HuH-7.5 (cell line): ENCODE data around the gene SASH1.

Experiments used
- DNase-seq: peaks from one replicate; pipeline ENCODE4 v3.0.0; 2011; ENCODE audit warnings: low spot score

The SASH1 gene

DNA sequence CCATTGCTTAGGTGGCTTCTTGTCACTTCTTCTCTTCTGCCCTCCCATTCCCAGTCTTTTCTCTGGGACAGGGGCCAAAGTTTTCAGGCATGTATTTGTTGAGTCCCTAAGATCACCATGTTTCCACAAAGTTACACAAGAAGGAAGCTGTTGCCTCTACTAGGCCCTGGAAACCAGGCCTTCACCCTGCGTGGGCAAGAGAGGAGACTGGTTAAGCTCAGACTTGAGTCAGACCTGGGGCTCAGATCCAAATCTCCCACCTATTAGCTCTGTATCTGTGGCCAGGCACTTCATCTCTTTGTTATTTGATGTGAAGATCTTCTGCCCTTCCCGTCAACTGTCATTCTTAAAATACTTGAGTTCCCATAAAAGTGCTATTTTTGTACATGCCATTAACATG is 154.6 kb downstream of the SASH1 start:
- DNase-seq = no peak

DNA sequence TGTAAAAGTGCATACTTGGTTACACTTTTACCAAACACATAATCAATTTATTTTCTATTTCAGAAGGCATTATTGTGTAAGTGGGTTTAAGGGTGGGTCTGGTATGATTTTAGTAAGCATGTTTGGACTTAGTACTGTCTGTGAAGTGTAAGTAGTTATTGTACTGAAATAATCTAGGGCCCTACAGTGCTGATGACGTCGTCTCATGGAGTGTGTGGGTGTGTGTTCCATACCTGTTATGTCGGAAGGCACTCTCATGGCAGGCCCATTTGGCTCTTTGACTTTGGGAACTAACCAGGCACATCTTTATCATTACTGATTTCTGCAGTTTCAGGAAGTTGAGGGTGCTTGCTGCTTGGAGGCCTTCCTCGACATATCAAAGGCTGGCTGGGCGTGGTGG is 155.1 kb downstream of the SASH1 start:
- DNase-seq = no peak

DNA sequence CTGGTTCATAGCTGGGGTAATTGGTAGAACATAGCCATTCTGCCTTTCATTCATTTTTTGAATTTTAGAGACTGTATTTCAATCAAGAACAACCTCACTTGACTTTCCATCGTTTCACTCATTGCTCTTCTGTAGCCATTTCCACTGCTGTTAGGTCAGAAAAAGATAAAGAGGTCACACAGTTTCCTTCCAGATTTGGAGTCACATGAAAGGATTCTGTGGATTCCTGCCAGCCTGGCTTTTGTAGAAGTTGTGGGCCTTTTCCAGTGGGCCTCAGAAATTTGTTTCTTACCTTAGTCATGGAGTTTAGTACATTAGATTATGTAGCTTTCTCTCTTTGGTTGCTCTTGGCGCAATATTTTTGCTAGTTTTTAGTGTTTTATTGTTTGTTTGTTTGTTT is 157.8 kb downstream of the SASH1 start:
- no peak for DNase-seq

DNA sequence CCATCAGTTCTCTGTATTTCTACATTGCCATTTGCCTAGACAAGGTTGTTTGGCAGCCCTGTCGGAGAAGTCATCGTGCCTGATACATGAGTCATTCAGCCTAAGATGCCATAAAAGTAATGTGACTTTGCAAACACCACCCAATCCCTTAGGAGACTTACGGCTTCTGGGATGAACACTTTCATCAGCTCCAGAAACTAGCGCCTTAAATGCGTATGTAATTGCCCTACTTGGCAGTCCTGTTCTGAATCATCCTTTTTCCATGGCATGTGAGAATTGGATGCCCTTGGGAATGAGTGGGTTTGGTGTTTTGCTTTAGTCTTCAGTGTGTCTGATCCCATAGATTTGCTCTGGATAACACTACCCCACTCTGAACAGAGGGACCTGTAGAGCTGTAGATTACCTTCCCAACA is 158.5 kb downstream of the SASH1 start:
- DNase-seq = no peak

DNA sequence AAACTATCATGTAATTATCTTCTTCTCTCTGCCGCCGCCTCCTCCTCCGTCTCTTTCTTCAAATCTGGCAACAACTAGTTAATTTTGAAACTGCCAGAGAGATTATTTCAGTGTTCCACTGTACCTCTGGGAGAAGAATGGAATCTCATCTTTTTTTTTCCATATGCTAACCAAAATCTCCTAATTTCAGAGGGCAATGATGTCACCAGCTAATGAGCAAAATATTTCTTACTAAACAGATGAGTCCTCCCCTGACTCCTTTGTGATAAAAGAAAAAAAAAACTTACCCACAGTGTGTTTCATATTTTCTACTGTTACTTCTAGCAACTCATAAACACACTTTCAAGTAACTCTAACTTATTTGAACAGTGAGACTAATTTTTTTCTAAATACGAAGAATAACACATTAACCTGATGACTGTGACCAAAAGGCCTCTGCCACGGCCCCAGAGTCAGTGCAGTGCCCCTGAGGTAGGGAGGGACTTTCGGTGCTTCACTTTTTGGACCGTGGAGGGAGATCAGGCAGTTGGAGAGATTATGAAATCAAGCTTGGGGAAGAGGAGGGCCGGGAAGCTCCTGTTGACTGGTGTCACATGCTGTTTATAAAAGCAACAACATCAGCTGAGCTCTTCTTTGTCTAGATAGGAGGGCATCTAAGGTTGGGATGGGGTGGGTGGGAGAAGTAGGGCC is 159.6 kb downstream of the SASH1 start:
- no peak for DNase-seq

DNA sequence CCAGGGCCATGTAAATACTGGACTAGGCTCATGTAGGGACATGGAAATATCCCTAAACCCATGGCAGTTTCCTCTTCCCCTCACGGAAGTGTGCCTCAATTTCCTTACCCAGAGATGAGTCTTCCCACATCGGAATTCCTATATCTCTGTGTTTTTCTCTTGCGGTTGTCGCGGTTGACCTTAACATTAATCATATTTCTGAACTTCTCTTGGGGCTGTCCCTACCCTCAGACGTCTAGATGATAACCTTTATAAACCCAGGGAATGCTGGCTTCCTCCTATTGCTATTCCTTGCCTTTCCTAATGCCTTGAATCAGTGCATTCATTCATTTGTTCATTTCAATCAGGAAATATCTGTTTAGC is 160.1 kb downstream of the SASH1 start:
- DNase-seq = no peak

DNA sequence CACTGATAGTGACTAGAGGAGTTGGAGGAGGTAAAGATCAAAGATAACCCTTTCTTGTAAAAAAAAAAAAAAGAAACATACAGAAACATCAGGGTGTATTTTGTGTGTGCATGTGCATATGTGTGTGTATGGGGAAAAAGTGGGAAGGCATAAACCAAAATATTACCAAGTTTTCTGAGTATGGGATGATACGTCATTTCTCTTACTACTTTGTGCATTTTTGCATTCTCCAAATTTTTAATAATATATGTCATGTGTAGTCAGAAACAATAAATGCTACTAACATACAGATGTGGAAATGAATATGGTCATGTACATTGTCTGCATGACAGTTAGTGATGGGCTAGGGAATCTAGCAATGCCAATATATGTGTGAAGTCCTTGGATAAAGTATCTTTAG is 161.1 kb downstream of the SASH1 start:
- no peak for DNase-seq

DNA sequence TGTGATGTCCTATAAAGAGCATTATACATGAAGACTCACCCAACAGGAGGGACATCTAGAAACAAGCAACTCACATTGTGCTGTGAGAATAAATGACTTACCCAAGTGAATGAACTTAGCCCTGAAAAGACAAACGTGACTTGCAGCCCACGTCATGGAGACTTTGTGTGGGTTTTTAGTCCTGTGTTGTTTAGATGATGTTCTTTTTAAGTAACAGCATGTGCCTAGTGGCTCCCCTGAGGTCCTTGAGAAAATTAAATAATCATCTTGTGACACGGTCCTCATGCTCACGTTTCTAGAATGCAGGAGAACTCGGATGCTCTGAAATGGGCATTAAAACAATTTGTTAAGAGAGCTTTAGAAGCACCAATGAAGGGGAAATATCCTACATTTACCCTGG is 165.1 kb downstream of the SASH1 start:
- no peak for DNase-seq

DNA sequence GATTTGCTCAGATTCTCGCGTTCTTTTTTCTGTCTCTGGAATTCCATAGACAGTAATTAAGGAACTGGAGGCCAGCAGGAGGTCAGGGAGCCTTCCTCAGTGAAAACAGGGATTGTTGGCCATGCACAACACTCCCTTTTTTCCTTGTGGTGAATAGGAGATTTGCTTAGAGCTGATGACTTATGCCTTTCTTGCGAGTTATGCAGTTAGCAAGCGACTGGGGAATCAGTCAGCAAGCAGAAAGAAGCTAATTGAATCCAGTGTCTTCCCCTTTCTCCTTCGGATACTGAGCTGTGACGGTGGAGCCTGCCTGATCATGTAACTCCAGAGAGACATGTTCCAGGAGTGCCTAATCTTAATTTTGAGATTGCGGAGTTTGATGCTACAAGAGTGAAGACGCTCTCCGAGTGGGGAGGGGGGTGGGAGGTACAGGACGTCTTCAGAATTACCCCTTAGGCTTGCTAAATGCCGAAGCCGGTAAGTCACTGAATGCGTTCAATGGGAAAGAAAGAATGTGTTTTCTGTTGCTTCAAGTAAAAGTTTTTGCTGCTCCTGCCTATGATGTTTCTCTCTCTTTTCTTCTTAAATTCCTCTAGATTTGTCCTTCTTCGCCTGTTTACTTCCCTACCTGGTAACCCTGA is 165.9 kb downstream of the SASH1 start:
- no peak for DNase-seq

DNA sequence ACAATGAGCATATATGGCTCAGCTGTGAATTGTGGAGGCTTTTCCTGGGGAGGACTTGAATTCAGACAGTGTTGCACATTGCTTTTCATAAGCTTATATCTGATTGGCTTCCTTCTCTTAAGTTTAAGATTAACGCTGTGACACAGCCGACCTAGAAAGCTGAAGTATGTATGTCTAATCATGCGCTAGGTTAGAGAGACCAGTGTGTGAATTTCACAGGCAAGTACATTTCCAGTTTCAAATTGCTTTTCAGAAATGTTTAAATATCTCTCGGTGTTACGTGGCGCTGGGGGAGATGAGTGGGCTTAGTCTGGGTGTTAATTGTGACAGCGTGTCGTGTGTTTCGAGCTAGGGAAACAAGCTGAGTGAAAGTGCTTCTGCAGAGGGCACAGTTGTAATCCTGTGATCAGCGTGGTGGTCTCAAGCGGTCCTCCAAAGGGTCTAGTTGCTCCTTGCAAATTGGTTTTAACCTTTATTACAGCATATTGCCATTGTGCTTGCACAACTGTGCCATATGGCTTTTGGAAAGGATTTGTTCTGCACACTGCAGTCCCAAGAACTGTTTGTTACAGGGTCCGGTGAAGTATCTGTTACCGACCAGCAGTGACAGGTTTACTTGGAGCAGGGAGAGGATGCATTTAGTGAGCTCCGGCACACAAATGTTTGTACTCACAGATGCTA is 166.6 kb downstream of the SASH1 start:
- no peak for DNase-seq

DNA sequence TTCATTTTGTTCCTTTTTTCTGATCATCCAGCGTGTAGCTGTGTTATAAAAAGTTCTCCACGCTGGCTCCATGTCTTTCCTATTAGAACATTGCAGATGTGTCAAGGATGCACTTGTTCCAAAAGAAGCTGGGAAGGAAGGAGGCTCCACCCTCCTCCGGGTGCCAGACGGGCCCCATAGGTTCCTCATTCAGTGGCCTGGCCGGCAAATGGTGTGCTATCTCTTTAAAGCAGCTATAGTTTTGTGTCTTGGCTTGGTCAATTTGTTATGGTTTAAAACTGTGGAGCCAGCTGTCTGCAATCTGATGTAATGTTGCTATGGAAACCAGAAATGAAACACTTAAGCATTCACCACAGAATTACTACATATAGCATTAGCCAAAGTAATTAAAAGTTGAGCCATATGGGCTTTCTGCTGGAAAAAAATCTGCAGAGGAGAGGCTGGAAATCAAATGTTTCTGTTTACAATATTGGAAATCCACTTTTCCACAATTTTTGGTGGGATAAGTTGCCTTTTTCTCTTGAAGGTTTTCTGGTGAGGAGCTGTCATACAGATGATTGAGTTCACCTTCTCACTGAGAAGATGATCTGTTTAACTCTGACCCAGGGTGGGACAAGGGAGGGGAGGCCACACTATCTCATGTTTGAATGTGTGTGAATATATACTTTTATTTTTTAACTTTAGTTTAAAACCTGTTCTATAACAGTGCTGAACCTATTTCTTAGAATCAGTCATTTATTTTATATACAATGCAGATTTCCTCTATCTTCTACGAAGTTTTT is 167.4 kb downstream of the SASH1 start:
- DNase-seq = no peak

DNA sequence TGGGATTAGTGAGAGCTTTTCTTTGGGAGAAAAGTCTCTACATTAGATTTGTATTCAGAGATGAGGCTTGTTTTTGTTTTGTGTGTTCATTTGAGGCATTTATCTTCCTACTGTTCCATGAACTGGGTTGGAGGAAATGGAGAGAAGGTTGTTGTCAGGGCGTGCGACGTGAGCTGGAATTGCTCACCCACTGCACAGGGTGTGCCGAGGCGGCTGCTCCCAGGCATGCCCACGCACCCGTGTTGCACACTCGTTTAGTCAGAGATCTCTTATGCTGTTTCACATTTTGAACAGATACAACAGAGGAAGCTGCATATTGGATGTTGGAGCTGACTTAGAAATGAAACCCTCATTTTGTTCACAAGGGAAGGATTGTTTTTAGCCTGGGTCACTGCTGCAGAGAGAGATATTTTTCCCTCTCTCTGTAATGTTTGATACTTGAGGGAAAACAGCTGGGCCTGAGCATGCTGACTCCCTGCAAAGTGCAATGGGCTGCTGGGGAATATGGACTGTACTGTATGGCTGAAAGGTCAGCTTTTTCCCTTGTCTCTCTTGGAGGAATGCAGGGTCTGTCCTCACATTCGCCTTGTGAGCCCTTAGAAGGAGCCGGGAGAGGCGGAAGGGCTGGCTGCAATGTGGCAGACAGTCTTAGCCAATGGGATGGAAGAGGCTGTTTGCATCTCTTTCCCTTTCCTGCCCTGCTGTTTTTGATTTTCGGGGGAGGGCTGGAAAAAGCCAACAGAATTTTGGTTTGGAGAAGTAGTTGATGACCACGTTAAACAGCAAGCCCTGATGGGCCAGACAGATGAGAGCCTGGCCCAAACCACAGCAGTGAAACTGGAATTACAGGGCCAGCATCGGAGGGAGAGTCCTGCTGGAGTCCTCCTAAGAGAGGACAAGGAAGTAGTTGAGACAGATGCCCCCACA is 170.8 kb downstream of the SASH1 start:
- no peak for DNase-seq

DNA sequence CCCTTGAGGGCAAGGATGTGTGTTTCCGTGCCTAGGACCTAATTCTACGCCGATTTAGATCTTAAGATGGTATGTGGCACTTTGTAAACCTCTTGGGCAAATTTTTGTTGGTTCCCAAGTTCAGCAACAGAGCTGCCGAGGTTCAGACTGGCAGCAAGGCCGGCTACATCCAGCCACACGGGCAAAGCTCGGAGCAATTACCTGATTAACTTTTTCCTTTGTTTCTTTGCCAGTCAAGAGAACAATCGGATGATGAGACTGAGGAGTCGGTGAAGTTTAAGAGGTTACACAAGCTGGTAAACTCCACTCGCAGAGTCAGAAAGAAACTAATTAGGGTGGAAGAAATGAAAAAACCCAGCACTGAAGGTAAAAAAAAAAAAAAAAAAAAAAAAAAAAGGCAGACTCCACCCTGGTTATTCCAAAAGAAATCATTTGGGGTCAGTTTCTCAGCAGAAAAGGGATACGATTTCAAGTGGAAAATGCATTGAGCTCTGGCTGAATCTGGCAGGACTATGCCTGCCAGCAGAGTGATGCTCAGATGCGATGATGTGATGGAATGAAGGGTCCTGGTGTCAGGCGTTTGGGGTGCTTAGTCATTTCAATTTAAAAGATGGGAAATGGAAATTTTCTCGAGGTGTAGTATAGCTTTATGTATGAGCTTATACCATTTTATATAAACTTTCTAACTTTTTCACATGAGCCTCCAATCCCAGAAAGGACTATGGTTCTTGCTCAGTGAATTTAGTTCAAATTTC is 171.6 kb downstream of the SASH1 start:
- no peak for DNase-seq

DNA sequence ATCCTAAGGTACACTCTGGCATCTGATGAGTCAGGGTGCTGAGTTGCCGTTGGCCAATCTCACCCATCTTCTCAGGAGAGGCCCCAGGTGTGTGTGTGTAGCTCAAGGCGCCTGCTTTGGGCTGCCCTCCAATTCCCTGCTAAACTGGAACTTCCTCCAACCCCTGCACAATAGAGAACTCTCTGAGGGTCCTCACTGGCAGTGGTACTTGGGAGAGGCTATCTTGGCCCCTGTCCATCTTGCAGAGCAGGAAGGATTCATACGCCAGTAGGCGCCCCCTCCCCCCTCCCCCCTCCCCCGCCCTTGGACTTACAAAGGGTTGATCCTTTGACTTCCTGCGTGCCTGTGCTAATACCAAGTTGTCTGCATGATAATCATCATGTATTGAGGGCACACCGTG is 173.6 kb downstream of the SASH1 start:
- DNase-seq = no peak

DNA sequence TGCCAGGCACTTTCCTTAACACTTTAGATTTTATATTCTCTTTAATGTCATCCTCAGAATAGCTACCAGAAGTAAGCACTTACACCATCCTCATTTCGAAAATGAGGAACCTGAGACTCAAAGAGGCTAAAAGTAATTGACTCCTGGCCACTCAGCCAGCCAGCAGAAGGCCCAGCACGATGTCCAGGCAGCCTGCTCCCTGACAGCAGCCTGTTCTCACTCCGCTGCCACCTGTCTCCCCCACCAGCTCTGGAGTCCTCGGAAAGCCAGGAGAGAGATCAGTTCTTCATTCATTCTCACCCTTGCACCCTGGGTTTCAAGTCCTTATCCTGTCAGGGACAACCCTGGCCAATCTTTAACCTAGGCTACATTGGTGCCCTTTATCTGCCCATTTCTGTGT is 174.0 kb downstream of the SASH1 start:
- no peak for DNase-seq

DNA sequence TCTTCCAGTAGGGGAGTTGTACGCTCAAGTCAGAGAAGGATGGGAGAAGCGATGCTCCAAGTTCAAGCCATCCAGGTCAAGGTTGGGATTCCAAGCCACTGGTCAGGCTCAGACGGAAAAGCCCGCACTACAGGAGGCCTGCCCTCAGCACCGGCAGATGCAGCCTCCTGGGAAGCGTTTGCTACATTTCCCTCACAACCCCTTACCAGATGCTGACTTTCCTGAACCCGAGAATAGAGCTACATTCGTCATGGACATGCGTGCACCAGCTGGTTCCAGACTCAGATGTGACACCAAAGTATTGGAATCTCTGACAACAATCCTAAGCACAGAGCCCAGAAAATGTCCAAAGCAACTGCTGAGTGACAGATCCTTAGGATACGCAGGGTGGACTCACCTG is 174.8 kb downstream of the SASH1 start:
- no peak for DNase-seq

DNA sequence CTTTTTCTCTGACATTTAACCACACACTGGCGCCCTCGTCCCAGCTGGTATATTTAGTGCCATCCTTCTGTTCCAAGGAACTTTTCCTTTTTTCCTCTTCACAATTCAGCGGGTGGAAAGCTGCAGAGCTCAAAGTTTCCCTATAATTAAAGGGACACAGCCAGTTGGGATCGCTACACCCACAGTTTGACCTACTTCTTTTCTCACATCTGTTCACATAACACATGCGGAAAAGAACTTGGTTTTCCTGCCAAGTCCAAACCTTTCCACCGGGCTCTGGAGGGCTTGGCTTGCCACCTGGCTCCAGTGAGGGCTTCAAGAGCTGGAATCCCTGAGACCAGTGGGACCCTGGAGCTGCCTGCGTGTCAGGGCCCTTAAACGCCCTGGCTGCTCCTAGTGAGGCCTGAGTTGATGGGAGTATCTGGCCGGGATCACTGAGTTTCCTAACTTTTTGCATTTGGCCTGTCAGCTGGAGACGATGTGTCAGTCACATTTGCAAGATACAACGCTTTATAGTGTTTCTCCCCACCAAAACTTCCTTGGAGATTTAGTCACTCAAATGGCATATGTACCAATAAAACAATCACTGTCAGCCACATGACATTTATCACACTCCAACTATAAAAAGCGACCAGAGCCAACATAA is 176.0 kb downstream of the SASH1 start:
- no peak for DNase-seq

DNA sequence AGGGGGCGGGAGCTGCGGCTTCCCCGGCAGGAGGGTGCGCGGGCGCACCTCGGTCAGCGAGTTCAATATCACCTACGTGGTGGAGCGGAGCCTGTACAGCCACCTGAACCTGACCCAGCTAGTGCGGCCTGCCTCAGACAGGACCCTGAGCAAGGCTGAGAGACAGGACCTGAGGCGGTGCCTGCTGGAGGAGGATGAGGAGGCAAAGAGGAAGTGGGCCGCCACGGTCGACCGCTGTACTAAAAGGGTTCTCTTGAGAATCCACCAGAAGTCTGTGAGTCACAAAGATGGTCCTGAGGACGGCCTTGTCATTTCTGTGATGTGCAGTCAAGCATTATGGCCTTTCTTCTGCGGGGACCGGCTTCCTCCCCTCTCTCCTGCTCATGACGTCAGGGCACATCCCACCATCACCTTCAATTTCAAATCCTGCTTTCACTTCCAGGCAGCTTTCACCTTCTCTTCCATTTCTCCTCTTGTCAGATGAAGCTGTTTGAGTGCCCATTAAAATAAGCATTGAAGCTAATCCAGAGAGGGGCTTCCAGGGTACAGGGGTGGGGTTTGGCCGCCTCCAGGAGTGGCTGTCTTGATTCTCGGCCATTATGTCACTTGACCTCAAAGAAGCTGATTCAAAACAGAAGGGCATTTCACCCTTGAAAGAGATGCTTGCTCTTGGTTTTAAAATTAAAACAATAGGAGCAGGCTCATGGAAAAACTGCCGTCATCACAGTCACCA is 177.6 kb downstream of the SASH1 start:
- no peak for DNase-seq

DNA sequence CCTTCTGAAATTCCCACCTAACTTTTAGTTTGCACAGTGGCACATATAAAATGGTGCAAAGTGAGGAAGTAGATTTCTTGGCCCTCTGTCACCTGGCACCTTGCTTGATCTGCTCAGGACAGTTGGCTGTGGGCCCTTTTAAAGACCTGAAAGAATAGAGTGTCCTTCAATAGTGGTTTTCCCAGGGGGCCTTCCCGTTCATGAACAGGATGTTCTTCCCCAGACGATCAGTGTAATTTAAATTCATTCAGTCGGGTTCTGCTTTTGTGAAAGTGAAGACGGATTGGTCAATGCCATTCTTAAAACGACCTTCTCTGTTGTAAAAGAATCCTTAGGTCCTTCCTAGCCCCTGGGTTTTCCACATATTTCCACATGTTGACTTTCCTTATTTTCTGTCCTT is 178.5 kb downstream of the SASH1 start:
- no peak for DNase-seq

DNA sequence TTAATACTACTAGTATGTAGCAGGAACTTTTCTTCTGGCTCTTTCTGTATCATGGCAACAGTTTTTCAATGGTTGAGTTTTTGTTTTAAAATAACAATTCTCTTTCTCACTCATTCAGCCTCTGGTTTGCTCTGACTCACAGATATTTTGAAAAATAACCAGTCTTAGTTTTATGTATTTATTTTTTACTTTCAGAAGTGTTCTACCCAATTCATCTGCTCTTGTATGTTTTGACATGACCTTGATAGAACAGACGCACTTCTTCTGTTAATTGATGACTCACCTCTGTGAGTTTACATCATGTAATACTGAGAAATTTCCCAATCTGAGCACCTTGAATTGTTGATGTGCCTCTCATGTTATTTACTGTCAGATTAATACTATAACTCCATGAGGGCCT is 178.9 kb downstream of the SASH1 start:
- DNase-seq = no peak
